Measurements from ENCODE around the gene DCST1. TPM values are rescaled to one million over a fixed set of nuclear protein-coding genes. Genes with fewer than 3 reads are reported as not detected.
A peak's percentile ranks its signal among the peaks of the same experiment; 100 is the strongest.

The DCST1 gene
- total RNA-seq, 1 experiment from 2014 or later: 0.17 TPM

DNA sequence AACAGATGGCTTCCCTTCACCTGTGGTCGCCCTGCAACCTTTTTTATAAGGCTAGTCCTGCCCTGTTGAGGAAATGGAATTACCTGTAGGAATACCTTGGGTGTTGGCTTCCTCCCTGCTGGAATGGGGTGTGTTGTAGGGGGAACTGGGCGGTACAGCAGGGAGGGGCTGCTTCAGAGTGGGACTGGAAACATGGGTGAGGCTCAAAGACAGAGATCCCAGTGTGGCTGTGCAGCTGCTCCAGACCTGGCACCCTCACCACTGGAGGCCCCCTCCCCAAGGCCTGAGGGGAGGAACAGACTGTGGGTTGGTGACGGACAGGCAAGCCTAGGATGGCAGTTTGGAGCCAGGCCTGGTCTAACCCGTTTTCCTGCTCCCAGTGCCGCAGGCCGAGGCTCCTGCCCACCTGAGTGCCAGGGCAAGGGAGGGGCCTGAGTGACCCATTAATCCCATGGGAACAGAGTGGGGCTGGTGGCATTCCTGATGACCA, 49.5 kb downstream of the DCST1 start:
- TF ChIP-seq CTCF (IDR thresholded peaks at IDR 0.05; ENCODE audit: unreplicated experiment): no peak
- Mint-ChIP-seq H3K27me3 (ENCODE audit: unreplicated experiment) (peaks cover 58% of the 10 kb centered on the region), H3K36me3 (ENCODE audit: insufficient read depth, unreplicated experiment) (peaks cover 46% of the 10 kb centered on the region), H3K27ac (ENCODE audit: unreplicated experiment) (no peak overlapping the region), H3K4me3 (ENCODE audit: low read depth, unreplicated experiment) (peak overlapping the region; percentile 55), H3K9me3 (ENCODE audit: low read depth, unreplicated experiment) (no peaks in the 10 kb centered on the region), H3K4me1 (ENCODE audit: low read depth, unreplicated experiment) (peaks cover 55% of the 10 kb centered on the region)
- CTCF ChIA-PET: interaction anchor here (1.0 kb wide), 1 partner anchor 65 kb away, joined by 4 read pairs; no protein-coding TSS in a partner anchor
- BruUV-seq (replicated peaks): no TSS peak
- intact Hi-C loops (cut with micrococcal nuclease; ENCODE audit: unreplicated experiment): loop anchor here (5.0 kb wide), 1 partner anchor 36 kb away; no protein-coding TSS in a partner anchor
- peak; percentile 65 for DNase-seq

- CTCF ChIA-PET: interaction anchor here (0.8 to 2.2 kb wide), 15 partner anchors 9 to 415 kb away, joined by 3 to 28 read pairs (median 12); partner anchors contain the start of genes ADAM15, EFNA4, KCNN3 and KRTCAP2
- intact Hi-C loops (cut with micrococcal nuclease; ENCODE audit: unreplicated experiment): loop anchor here (1.0 to 5.0 kb wide), 3 partner anchors 21 to 525 kb away; partner anchors contain the start of genes EFNA4 and UBE2Q1
- Mint-ChIP-seq H3K36me3 (ENCODE audit: insufficient read depth, unreplicated experiment) (peaks cover 45% of the 10 kb centered on the region), H3K27ac (ENCODE audit: unreplicated experiment) (peak overlapping the region; percentile 62), H3K9me3 (ENCODE audit: low read depth, unreplicated experiment) (no peaks in the 10 kb centered on the region), H3K4me3 (ENCODE audit: low read depth, unreplicated experiment) (peak overlapping the region; percentile 96), H3K27me3 (ENCODE audit: unreplicated experiment) (peaks cover 52% of the 10 kb centered on the region), H3K4me1 (ENCODE audit: low read depth, unreplicated experiment) (peaks cover 53% of the 10 kb centered on the region)
- BruUV-seq (replicated peaks): no TSS peak
- DNase-seq: peak; percentile 57
- no peak for TF ChIP-seq CTCF (IDR thresholded peaks at IDR 0.05; ENCODE audit: unreplicated experiment)
Observed at GRCh38 chr1:155083865-155084721, 50.5 kb downstream of the DCST1 start.

GRCh38 chr1:155084722-155085503, 51.3 kb downstream of the DCST1 start:
- CTCF ChIA-PET: interaction anchor here (0.6 to 2.2 kb wide), 24 partner anchors 9 to 416 kb away, joined by 3 to 28 read pairs (median 8); partner anchors contain the start of genes ADAM15, EFNA4, KCNN3 and KRTCAP2
- Mint-ChIP-seq H3K36me3 (ENCODE audit: insufficient read depth, unreplicated experiment) (peaks cover 37% of the 10 kb centered on the region), H3K9me3 (ENCODE audit: low read depth, unreplicated experiment) (no peaks in the 10 kb centered on the region), H3K27me3 (ENCODE audit: unreplicated experiment) (peaks cover 44% of the 10 kb centered on the region), H3K4me3 (ENCODE audit: low read depth, unreplicated experiment) (peak overlapping the region; percentile 96), H3K4me1 (ENCODE audit: low read depth, unreplicated experiment) (peaks cover 44% of the 10 kb centered on the region), H3K27ac (ENCODE audit: unreplicated experiment) (peak overlapping the region; percentile 62)
- BruUV-seq (replicated peaks): no TSS peak
- intact Hi-C loops (cut with micrococcal nuclease; ENCODE audit: unreplicated experiment): loop anchor here (1.0 to 5.0 kb wide), 3 partner anchors 22 to 526 kb away; partner anchors contain the start of genes EFNA4 and UBE2Q1
- TF ChIP-seq CTCF (IDR thresholded peaks at IDR 0.05; ENCODE audit: unreplicated experiment): peak; percentile 88
- DNase-seq: peak; percentile 97
